GM19455 (cell line): Measurements from ENCODE around the gene GLRX2.
"Not testable (repeated sequence)": the region's sequence is repeated elsewhere in the genome, so short reads cannot be mapped to it uniquely, and the experiment has no call there.

ENCODE experiments used
- ATAC-seq: cut with Tn5 transposase; IDR thresholded peaks from one replicate; pipeline ENCODE4 v1.9.1; 2021; ENCODE audit not compliant: unreplicated experiment

Gene GLRX2

DNA sequence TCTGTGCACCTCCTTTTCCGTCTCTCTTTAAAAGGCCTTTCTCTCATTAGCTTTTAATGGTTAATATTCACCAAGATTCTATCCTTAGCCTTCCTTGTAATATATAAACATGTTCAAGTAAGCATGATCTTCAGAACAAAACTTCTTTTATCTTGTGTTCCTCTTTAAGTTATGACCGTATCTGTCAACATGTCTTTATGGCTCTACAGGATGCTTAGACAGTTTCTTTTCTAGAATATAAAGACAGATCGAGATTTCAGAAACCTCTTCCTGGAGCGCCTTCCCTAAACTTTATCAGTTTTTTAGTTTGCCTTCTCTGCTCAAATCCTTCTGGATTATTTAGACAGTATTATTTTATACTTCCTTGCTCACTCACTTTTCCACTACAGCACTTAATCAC lies 38.6 kb downstream of the GLRX2 start:
- peak; percentile 43 for ATAC-seq

GRCh38 chr1:193065954-193066353 lies 39.3 kb downstream of the GLRX2 start:
- ATAC-seq, result no peak

DNA sequence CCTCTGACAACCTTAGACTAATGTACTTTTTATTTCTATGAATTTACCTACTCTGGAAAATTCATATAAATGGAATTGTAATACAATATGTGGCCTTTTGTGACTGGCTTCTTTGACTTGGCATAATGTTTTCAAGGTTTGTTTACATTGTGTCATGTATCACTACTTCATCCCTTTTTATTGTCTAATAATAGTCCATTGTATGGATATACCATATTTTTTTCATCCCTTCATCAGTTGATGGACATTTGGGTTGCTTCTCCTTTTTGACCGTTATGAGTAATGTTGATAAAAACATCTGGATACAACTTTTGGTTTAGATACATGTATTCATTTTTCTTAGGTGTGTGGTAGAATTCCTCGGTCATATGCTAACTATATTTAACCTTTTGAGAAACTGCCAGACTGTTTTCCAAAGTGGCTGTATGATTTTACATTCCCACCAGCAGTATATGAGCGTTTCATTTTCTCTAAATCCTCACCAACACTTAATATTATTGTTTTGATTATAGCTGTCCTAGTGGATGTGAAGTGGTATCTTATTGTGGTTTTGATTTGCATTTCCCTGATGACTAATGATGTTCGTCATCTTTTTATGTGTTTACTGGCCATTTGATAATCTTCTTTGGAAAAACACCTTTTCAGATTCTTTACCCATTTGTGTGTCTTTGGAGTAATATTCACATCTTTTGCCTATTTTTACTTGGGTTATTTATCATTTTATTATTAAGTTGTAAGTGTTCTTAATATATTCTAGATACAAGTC lies 42.3 kb downstream of the GLRX2 start:
- no peak for ATAC-seq

- no peak for ATAC-seq
These were observed 44.3 kb downstream of the GLRX2 start for GRCh38 chr1:193060938-193061337.

- no peak for ATAC-seq
These were observed 44.8 kb downstream of the GLRX2 start for GRCh38 chr1:193060406-193060805.

- no peak for ATAC-seq
These were observed 45.2 kb downstream of the GLRX2 start for GRCh38 chr1:193060115-193060403.

GRCh38 chr1:193059282-193060114 lies 45.7 kb downstream of the GLRX2 start, which contains the start of the genes RO60 and UCHL5:
RO60 (plus strand) TSS chr1:193059612; CDS start chr1:193069055, 9,443 bp downstream.
UCHL5 (minus strand) TSS chr1:193059360; CDS start chr1:193059260, 100 bp downstream.
- ATAC-seq, result peak; percentile 93

DNA sequence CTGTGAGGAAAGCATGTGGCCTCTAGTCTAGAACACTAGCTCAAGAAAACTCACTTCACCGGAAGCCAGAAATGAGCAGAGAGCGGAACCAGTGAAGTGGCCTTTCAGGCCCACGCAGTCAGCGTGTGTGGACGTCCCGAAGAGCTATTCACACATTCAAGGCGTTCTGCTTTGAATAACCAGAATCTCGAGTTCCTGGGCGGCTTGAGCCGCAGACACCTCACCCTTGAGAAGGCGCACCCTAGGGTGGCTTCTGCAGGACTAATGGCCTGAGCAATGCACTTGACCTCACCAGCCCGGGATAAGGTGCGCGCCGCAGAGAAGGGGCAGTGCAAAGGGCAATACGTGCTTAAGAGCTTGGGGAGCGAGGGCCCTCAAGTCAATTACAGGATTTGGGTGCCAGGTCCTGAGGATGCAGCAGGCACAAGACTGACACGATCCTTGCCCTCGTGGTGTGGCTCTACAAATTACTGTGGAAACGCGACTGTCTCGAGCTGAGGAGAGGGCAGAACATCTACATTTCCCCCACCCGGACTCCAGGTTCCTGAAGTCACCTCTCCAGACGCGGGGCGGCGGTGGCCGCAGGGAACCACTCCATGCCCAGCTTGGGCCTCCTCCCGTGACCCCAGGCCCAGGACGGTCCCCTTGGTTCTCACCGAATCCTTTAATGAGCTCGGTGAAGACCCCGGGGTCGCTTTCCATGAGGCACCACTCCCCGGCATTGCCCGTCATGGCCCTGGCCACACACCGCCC lies 46.5 kb downstream of the GLRX2 start:
- peak; percentile 61 for ATAC-seq

DNA sequence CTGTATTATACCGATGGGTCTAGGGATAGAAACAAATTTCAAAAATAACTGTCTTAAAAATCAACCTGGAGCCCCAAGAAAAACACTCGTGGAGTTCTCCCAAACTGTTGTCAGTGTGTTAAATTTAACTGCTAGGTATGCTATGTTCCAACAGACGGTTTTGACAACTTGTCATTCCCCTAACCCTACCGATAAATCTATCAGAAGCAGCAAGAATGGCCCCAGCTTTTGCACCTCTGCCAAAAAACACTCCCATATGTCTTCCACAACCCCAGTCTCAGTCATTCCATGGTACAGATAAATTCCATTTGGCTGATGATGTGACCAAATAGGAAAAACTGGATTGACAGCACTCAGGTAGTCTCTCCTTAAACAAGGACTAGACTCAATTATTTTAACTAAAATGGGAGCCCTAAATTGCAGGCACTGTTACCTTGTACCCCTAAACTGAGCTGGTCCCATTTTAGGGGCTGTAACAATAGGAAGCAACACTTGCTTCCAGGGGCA lies 51.0 kb downstream of the GLRX2 start:
- ATAC-seq, result no peak

DNA sequence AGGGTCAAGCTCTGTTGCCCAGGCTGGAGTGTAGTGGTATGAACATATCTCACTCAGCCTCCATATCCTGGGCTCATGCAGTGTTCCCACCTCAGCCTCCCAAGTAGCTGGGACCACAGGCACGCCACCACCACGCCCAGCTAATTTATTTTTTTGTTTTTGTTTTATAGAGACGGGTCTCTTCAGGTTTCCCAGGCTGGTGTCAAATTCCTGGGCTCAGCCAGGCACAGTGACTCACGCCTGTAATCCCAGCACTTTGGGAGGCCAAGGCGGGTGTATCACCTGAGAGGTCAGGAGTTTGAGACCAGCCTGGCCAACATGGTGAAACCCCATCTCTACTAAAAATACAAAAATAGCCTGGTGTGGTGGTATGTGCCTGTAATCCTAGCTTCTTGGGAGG lies 56.3 kb downstream of the GLRX2 start:
- not testable (repeated sequence) for ATAC-seq
